PC-9 (cell line): Measurements from ENCODE around the gene IRAK1.

Source experiments
- EZH2 ChIP-seq: fragments of 200-600 bp; sonication (generic); IDR thresholded peaks from 2 replicates; pipeline ENCODE4 v1.8.0; 2017; ENCODE audit warnings: antibody characterized with exemption, low read depth
- TF ChIP-seq, protein P1 (sequence below): fragments of 200-600 bp; sonication (generic); conservative IDR thresholded peaks from 2 replicates; pipeline ENCODE4 v1.6.1; 2017; ENCODE audit warnings: mixed run types, antibody characterized with exemption, mild to moderate bottlenecking, moderate library complexity

DNA sequence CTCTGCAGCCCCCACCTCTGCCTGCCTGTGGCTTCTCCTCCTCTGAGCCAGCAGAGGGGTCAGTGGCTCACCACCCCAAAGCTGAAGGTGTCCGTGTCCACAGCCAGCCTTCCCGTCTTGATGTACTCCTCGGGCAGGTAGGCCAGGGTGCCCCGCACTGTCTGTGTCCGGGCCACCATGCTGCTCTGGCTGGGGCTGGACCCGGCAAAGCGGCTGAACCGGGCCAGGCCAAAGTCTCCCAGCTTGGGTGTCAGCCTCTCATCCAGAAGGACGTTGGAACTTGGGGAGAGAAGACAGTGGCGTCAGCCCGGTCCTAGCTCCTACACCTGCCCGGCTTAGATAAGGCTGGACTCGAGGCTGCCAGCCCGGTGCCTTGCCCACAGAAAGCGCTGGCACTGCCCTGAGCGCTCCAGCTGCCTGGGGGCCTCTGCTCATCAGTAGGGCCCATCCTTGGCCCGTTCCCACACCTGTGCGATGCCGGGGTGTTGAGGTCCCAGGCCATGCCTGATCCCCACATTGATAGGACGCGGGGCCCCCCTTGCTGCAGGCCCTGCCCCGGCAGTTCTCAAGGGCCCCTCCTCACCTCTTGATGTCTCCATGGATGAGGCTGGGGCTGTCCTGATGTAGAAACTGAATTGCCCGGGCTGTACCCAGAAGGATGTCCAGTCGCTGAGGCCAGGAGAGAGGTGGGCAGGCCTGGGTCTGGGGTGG, 3.2 kb downstream of the IRAK1 start:
- TF ChIP-seq, protein P1, sequence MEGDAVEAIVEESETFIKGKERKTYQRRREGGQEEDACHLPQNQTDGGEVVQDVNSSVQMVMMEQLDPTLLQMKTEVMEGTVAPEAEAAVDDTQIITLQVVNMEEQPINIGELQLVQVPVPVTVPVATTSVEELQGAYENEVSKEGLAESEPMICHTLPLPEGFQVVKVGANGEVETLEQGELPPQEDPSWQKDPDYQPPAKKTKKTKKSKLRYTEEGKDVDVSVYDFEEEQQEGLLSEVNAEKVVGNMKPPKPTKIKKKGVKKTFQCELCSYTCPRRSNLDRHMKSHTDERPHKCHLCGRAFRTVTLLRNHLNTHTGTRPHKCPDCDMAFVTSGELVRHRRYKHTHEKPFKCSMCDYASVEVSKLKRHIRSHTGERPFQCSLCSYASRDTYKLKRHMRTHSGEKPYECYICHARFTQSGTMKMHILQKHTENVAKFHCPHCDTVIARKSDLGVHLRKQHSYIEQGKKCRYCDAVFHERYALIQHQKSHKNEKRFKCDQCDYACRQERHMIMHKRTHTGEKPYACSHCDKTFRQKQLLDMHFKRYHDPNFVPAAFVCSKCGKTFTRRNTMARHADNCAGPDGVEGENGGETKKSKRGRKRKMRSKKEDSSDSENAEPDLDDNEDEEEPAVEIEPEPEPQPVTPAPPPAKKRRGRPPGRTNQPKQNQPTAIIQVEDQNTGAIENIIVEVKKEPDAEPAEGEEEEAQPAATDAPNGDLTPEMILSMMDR: no peak
- TF ChIP-seq EZH2: no peak
